MM.1S (cell line): ENCODE measurements around the gene LSM4.

ENCODE experiments used
- EZH2 ChIP-seq: fragments of 300-600 bp; sonication (generic); optimal IDR thresholded peaks from 2 replicates; pipeline ENCODE3; 2017; ENCODE audit warnings: low read depth, mild to moderate bottlenecking, antibody characterized with exemption, low read length, mixed read lengths
- EZH2phosphoT487 ChIP-seq: fragments of 300-600 bp; sonication (generic); IDR thresholded peaks from 2 replicates; pipeline ENCODE4 v1.6.1; 2018; ENCODE audit warnings: antibody characterized with exemption, low read length
- TF ChIP-seq, protein P1 (sequence below): fragments of 300-600 bp; sonication (generic); IDR thresholded peaks from 2 replicates; pipeline ENCODE4 v1.5.1; 2016; ENCODE audit warnings: antibody characterized with exemption, low read length, mixed read lengths

DNA sequence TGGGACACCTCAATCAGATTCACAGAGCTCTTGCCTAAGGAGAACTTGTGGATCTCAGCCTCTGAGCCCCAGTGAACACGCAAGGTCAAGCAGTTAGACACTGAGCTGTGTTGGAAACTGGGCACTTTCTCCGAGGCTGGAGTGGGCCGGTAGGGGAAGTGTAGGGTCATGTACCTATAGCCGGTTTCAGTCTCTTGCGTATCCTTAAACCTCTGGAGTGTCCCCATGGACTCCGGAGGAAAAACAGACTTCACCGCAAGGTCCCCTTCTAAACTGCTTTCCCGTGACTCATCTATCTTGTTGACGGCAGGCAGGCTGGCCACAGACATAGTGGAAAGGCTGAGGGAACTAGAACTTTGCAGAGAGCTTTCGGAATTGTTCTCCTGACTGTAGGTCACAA lies 60.0 kb downstream of the LSM4 start:
- TF ChIP-seq EZH2phosphoT487, result no peak
- TF ChIP-seq, protein P1, sequence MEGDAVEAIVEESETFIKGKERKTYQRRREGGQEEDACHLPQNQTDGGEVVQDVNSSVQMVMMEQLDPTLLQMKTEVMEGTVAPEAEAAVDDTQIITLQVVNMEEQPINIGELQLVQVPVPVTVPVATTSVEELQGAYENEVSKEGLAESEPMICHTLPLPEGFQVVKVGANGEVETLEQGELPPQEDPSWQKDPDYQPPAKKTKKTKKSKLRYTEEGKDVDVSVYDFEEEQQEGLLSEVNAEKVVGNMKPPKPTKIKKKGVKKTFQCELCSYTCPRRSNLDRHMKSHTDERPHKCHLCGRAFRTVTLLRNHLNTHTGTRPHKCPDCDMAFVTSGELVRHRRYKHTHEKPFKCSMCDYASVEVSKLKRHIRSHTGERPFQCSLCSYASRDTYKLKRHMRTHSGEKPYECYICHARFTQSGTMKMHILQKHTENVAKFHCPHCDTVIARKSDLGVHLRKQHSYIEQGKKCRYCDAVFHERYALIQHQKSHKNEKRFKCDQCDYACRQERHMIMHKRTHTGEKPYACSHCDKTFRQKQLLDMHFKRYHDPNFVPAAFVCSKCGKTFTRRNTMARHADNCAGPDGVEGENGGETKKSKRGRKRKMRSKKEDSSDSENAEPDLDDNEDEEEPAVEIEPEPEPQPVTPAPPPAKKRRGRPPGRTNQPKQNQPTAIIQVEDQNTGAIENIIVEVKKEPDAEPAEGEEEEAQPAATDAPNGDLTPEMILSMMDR, result no peak
- no peak for TF ChIP-seq EZH2
